ENCODE measurements around the gene MIXL1.

DNA sequence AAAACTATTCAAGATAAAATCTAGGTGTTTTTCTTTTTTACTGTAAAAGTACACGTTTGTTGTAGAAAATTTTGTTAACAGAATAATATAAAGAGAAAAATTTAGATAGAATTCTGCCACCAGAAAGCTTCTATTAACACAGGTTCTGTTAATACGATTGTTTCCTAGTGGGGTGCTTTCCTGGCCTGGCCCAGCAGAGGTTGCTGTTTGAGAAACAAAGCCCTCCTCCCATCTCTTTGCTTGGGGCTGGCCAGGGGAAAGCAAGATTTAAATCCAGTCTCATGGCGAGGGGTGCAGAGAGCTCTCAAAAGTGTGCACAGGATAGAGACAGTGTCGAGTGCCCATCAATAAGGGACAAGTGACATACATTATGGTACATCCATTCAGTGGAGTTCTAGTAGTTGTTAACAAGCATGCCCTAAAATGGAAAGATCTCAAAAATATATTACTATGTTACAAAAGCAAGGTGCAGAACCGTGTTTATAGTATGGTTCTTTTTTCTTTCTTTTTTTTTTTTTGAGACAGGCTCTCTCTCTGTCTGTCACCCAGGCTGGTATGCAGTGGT, 22.4 kb upstream of the MIXL1 start:
- TF ChIP-seq, protein P1, sequence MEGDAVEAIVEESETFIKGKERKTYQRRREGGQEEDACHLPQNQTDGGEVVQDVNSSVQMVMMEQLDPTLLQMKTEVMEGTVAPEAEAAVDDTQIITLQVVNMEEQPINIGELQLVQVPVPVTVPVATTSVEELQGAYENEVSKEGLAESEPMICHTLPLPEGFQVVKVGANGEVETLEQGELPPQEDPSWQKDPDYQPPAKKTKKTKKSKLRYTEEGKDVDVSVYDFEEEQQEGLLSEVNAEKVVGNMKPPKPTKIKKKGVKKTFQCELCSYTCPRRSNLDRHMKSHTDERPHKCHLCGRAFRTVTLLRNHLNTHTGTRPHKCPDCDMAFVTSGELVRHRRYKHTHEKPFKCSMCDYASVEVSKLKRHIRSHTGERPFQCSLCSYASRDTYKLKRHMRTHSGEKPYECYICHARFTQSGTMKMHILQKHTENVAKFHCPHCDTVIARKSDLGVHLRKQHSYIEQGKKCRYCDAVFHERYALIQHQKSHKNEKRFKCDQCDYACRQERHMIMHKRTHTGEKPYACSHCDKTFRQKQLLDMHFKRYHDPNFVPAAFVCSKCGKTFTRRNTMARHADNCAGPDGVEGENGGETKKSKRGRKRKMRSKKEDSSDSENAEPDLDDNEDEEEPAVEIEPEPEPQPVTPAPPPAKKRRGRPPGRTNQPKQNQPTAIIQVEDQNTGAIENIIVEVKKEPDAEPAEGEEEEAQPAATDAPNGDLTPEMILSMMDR (IDR thresholded peaks at IDR 0.05 in 8 of 11, conservative IDR thresholded peaks at IDR 0.05 in 3 of 11), result no peak
- no peak for TF ChIP-seq POLR2A (IDR thresholded peaks at IDR 0.05)
